H9 (cell line): ENCODE data around the gene KCNN3. TPM values are rescaled to one million over a fixed set of nuclear protein-coding genes. Genes with fewer than 3 reads are reported as not detected.

Source experiments
- DNase-seq: peaks from one replicate; pipeline ENCODE4 v3.0.0-alpha.2; 2017
- H2AFZ ChIP-seq: one replicate; pipeline ENCODE4 v1.6.1; 2013; ENCODE audit warnings: mild to moderate bottlenecking, low read length, control low read depth, moderate library complexity
- H2AK5ac ChIP-seq: 2 replicates; pipeline ENCODE4 v1.6.1; 2013; ENCODE audit warnings: low read length, control low read depth, mixed read lengths; ENCODE audit not compliant: insufficient read length
- H2BK120ac ChIP-seq: one replicate; pipeline ENCODE4 v1.6.1; 2013; ENCODE audit warnings: low read depth, mild to moderate bottlenecking, low read length, control low read depth, inconsistent platforms; ENCODE audit not compliant: poor library complexity, severe bottlenecking
- H2BK12ac ChIP-seq: 2 replicates; pipeline ENCODE4 v1.6.1; 2013; ENCODE audit warnings: low read length, control low read depth, mixed read lengths, low read depth; ENCODE audit not compliant: insufficient read length
- H2BK15ac ChIP-seq: 2 replicates; pipeline ENCODE4 v1.6.1; 2013; ENCODE audit warnings: low read depth, low read length, control low read depth
- H2BK20ac ChIP-seq: one replicate; pipeline ENCODE4 v1.6.1; 2013; ENCODE audit warnings: low read depth, mild to moderate bottlenecking, low read length, control low read depth, inconsistent platforms; ENCODE audit not compliant: poor library complexity, severe bottlenecking
- H2BK5ac ChIP-seq: 2 replicates; pipeline ENCODE4 v1.6.1; 2013; ENCODE audit warnings: low read length, control low read depth, mixed read lengths; ENCODE audit not compliant: insufficient read length
- H3K14ac ChIP-seq: 2 replicates; pipeline ENCODE4 v1.6.1; 2013; ENCODE audit warnings: low read length, control low read depth; ENCODE audit not compliant: insufficient read depth
- H3K18ac ChIP-seq: 2 replicates; pipeline ENCODE4 v1.6.1; 2013; ENCODE audit warnings: low read depth, mild to moderate bottlenecking, mixed read lengths, low read length, control low read depth; ENCODE audit not compliant: insufficient read length
- H3K23ac ChIP-seq: 2 replicates; pipeline ENCODE4 v1.6.1; 2013; ENCODE audit warnings: low read length, control low read depth, mixed read lengths, low read depth; ENCODE audit not compliant: insufficient read length
- H3K23me2 ChIP-seq: 2 replicates; pipeline ENCODE4 v1.6.1; 2013; ENCODE audit warnings: low read depth, mild to moderate bottlenecking, mixed read lengths, low read length, control low read depth; ENCODE audit not compliant: insufficient read length, poor library complexity, severe bottlenecking
- H3K27ac ChIP-seq: 2 replicates; pipeline ENCODE4 v1.5.1; 2013; ENCODE audit warnings: low read length, control low read depth, mixed read lengths, low read depth; ENCODE audit not compliant: insufficient read length
- H3K27me3 ChIP-seq: 2 replicates; pipeline ENCODE4 v1.6.1; 2013; ENCODE audit warnings: low read length, control low read depth, inconsistent platforms; ENCODE audit not compliant: insufficient read depth
- H3K4ac ChIP-seq: 2 replicates; pipeline ENCODE4 v1.6.1; 2013; ENCODE audit warnings: low read depth, mild to moderate bottlenecking, control low read depth, inconsistent platforms, low read length, moderate library complexity
- H3K4me1 ChIP-seq: 2 replicates; pipeline ENCODE4 v1.6.1; 2013; ENCODE audit warnings: low read length, control low read depth, inconsistent platforms; ENCODE audit not compliant: insufficient read depth
- H3K4me2 ChIP-seq: 2 replicates; pipeline ENCODE4 v1.6.1; 2013; ENCODE audit warnings: low read length, control low read depth, mixed read lengths; ENCODE audit not compliant: insufficient read length, insufficient read depth
- H3K56ac ChIP-seq: 2 replicates; pipeline ENCODE4 v1.6.1; 2013; ENCODE audit warnings: low read depth, mild to moderate bottlenecking, mixed read lengths, low read length, control low read depth; ENCODE audit not compliant: insufficient read length
- H3K79me1 ChIP-seq: 2 replicates; pipeline ENCODE4 v1.6.1; 2013; ENCODE audit warnings: low read depth, mild to moderate bottlenecking, moderate library complexity, low read length, control low read depth, inconsistent platforms; ENCODE audit not compliant: insufficient read depth, poor library complexity, severe bottlenecking
- H3K79me2 ChIP-seq: 2 replicates; pipeline ENCODE4 v1.6.1; 2013; ENCODE audit warnings: low read length, control low read depth, inconsistent platforms; ENCODE audit not compliant: insufficient read depth
- H3K9ac ChIP-seq: 2 replicates; pipeline ENCODE4 v1.6.1; 2013; ENCODE audit warnings: low read length, control low read depth, mixed read lengths; ENCODE audit not compliant: insufficient read length; ENCODE audit errors: extremely low read depth
- H3K9me3 ChIP-seq: one replicate; pipeline ENCODE4 v1.6.1; 2013; ENCODE audit warnings: low read depth, low read length, inconsistent platforms; ENCODE audit not compliant: control insufficient read depth
- H3T11ph ChIP-seq: one replicate; pipeline ENCODE4 v1.6.1; 2013; ENCODE audit warnings: mild to moderate bottlenecking, low read length, control low read depth, inconsistent platforms
- H4K20me1 ChIP-seq: one replicate; pipeline ENCODE4 v1.6.1; 2013; ENCODE audit not compliant: control insufficient read depth, insufficient read length, insufficient read depth
- H4K5ac ChIP-seq: 2 replicates; pipeline ENCODE4 v1.6.1; 2013; ENCODE audit warnings: low read depth, mild to moderate bottlenecking, mixed read lengths, low read length, control low read depth; ENCODE audit not compliant: insufficient read length
- H4K8ac ChIP-seq: replicated peaks from 2 replicates; pipeline ENCODE4 v1.6.1; 2013; ENCODE audit warnings: low read length, control low read depth, mixed read lengths, low read depth; ENCODE audit not compliant: insufficient read length
- H4K91ac ChIP-seq: 2 replicates; pipeline ENCODE4 v1.6.1; 2013; ENCODE audit warnings: low read depth, mild to moderate bottlenecking, moderate library complexity, mixed read lengths, low read length, control low read depth; ENCODE audit not compliant: insufficient read length
- H3K27ac Mint-ChIP-seq, 3 experiments: 2 replicates in 2 of 3; 3 replicates in 1 of 3; pipeline ENCODE4 v1.8.0; 2020 to 2021; ENCODE audit warnings: mixed read lengths in 3 of 3, mild to moderate bottlenecking in 1 of 3, moderate library complexity in 1 of 3
- H3K27me3 Mint-ChIP-seq: 2 replicates; pipeline ENCODE4 v1.8.0; 2021; ENCODE audit warnings: low read depth, mild to moderate bottlenecking, moderate library complexity, mixed read lengths
- H3K36me3 Mint-ChIP-seq, 3 experiments: 2 replicates in 2 of 3; 3 replicates in 1 of 3; pipeline ENCODE4 v1.8.0; 2020 to 2021; ENCODE audit warnings: low read depth in 3 of 3, mixed read lengths in 3 of 3; ENCODE audit not compliant: insufficient read depth in 1 of 3
- H3K4me1 Mint-ChIP-seq, 2 experiments: 2 replicates each; pipeline ENCODE4 v1.8.0; 2020; ENCODE audit warnings: mixed read lengths in 2 of 2
- H3K4me3 Mint-ChIP-seq, 2 experiments: 2 replicates in 1 of 2; 3 replicates in 1 of 2; pipeline ENCODE4 v1.8.0; 2020 to 2021; ENCODE audit warnings: mild to moderate bottlenecking in 2 of 2, mixed read lengths in 2 of 2, moderate library complexity in 1 of 2
- H3K9me3 Mint-ChIP-seq, 2 experiments: 2 replicates in 1 of 2; 3 replicates in 1 of 2; pipeline ENCODE4 v1.8.0; 2020; ENCODE audit warnings: mild to moderate bottlenecking in 2 of 2, mixed read lengths in 2 of 2, moderate library complexity in 1 of 2
- CTCF ChIP-seq: fragments of 200-600 bp; sonication (generic); conservative IDR thresholded peaks from 3 replicates; pipeline ENCODE4 v1.8.0; 2021; ENCODE audit warnings: antibody characterized with exemption, mild to moderate bottlenecking
- WGBS: extraction: QIAGEN DNeasy Blood & Tissue Kit; methylation state at CpG from one replicate; pipeline ENCODE4 v1.1.7; 2013; ENCODE audit warnings: missing lambda C conversion rate, low lambda C conversion rate, mixed read lengths; ENCODE audit not compliant: insufficient read length; ENCODE audit errors: extremely low coverage; 5-methylcytosine and 5-hydroxymethylcytosine counted together
- total RNA-seq: library from RNA; stranded (reverse); gene quantifications from 2 replicates; pipeline ENCODE4 v1.2.1, GENCODE V29; 2021

Gene KCNN3
- total RNA-seq, 1 experiment from 2014 or later: 0.83 TPM

- H3K36me3 Mint-ChIP-seq: no peaks in the 10 kb centered on the region
These were observed 26.7 kb upstream of the KCNN3 start for GRCh38 chr1:154896771-154897286.

More at GRCh38 chr1:154896771-154897286, 26.7 kb upstream of the KCNN3 start:
- H3K27ac Mint-ChIP-seq: no peak overlapping the region
- Histone ChIP-seq H3K4me2 (no peak overlapping the region), H4K91ac (no peak overlapping the region), H2BK12ac (no peak overlapping the region), H2BK5ac (no peak overlapping the region), H2BK15ac (no peak overlapping the region), H3T11ph (no peak overlapping the region), H3K27ac (no peak overlapping the region), H2AK5ac (no peak overlapping the region), H3K23ac (no peak overlapping the region), H3K79me1 (no peaks in the 10 kb centered on the region), H3K9ac (no peak overlapping the region), H2BK20ac (no peak overlapping the region), H3K9me3 (no peaks in the 10 kb centered on the region), H3K56ac (no peak overlapping the region), H3K79me2 (no peaks in the 10 kb centered on the region), H3K18ac (no peak overlapping the region), H4K5ac (no peak overlapping the region), H3K4ac (no peak overlapping the region), H2BK120ac (no peak overlapping the region), H3K27me3 (no peaks in the 10 kb centered on the region), H3K14ac (no peak overlapping the region), H4K8ac (no peak overlapping the region), H3K4me1 (no peaks in the 10 kb centered on the region; the same call in 1 of the 2 replicates), H2AFZ (no peak overlapping the region), H3K23me2 (no peaks in the 10 kb centered on the region), H4K20me1 (no peaks in the 10 kb centered on the region)
- H3K27me3 Mint-ChIP-seq: peaks cover 3% of the 10 kb centered on the region; the same call in 1 of the 2 replicates
- WGBS: no CpG with 5 or more reads among the region's 10 CpGs
- DNase-seq: no peak
- no peak overlapping the region for H3K4me3 Mint-ChIP-seq
- H3K4me1 Mint-ChIP-seq: no peaks in the 10 kb centered on the region
- H3K9me3 Mint-ChIP-seq: 0 out of 5 replicates have a peak, but pooled peaks cover 0 to 3% of the 10 kb centered on the region in 2 experiments
- TF ChIP-seq CTCF: no peak
